DMS114 treated with DMSO at 0.1 percent for 48 hours (cell line): ENCODE measurements around the gene CYP21A2.
"Not testable (repeated sequence)": the region's sequence is repeated elsewhere in the genome, so short reads cannot be mapped to it uniquely, and the experiment has no call there.

ENCODE experiments used
- DNase-seq: peaks from one replicate; lab custom pipeline; 2025; ENCODE audit not compliant: unreplicated experiment; lab: John Stamatoyannopoulos, UW

The CYP21A2 gene

DNA sequence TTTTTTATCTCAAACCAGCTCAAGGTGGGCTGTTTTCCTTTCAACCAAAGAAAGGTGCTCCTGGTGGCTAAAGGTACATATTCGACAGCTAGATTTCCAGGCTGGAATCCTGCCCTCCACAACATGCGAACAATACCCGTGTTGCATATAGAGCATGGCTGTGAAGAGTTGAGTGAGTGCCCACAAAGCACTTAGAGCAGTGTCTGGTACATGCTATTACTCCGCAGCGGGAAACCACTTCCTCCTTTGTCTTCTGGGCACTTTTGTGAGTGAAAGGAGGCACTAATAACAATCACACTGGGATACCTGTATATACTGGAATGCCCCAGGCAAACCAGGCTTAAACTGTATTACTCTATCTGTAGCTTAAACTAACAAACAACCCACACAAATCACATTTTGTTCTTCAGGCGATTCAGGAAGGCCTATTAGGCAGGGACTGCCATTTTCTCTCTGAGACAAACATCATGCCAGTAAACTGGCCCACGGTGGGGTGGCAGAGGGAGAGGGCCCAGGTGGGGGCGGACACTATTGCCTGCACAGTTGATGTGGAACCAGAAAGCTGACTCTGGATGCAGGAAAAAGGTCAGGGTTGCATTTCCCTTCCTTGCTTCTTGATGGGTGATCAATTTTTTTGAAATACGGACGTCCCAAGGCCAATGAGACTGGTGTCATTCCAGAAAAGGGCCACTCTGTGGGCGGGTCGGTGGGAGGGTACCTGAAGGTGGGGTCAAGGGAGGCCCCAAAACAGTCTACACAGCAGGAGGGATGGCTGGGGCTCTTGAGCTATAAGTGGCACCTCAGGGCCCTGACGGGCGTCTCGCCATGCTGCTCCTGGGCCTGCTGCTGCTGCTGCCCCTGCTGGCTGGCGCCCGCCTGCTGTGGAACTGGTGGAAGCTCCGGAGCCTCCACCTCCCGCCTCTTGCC lies at the start of gene CYP21A2:
CYP21A2 (plus strand) TSS at position 818 of the 927 bp plus-strand sequence; CDS start at position 826, 8 bp downstream.
- DNase-seq, result not testable (repeated sequence)

DNA sequence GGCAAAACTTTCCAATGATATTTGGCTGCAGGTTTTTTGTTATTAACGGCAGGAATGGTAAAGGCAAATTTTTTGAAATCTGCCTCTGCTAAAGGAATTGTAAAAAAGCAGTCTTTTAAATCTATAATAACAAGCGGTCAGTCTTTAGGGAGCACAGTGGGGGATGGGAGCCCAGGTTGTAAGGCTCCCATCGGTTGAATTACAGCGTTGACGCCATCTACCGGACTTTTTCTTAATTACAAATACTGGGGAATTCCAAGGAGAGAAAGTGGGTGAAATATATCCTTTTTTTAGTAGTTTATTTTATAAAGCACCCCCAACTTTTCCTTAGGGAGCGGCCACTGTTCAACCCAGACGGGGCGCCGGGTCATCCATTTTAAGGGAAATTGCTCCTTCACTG lies 48.9 kb upstream of the CYP21A2 start:
- DNase-seq, result not testable (repeated sequence)

DNA sequence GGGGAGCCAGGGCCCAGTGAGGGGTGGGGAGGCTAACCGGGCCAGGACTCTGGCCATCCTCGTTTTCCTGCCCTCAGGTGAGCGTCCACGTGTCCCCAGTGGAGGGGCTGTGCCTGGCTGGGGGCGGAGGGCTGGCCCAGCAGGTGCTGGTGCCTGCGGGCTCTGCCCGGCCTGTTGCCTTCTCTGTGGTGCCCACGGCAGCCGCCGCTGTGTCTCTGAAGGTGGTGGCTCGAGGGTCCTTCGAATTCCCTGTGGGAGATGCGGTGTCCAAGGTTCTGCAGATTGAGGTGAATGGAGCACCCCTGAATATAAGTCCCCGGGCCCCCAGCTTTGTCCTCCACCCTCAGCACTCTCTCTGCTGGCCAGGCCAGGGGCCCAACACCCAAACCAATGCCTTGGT lies 43.8 kb upstream of the CYP21A2 start:
- DNase-seq, result not testable (repeated sequence)

DNA sequence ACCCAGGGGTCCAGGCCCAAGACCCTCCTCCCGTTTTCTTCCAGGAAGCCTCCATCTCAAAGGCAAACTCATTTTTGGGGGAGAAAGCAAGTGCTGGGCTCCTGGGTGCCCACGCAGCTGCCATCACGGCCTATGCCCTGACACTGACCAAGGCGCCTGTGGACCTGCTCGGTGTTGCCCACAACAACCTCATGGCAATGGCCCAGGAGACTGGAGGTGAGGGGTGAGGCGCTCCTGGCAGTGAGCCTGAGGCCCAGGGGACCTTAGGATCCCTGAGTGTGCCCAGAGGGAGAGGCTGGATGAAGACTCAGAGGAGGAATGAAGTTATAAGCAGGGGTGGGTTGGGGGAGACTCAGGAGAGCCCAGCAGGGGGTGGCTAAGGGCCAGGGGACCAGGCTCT lies 41.8 kb upstream of the CYP21A2 start:
- not testable (repeated sequence) for DNase-seq

DNA sequence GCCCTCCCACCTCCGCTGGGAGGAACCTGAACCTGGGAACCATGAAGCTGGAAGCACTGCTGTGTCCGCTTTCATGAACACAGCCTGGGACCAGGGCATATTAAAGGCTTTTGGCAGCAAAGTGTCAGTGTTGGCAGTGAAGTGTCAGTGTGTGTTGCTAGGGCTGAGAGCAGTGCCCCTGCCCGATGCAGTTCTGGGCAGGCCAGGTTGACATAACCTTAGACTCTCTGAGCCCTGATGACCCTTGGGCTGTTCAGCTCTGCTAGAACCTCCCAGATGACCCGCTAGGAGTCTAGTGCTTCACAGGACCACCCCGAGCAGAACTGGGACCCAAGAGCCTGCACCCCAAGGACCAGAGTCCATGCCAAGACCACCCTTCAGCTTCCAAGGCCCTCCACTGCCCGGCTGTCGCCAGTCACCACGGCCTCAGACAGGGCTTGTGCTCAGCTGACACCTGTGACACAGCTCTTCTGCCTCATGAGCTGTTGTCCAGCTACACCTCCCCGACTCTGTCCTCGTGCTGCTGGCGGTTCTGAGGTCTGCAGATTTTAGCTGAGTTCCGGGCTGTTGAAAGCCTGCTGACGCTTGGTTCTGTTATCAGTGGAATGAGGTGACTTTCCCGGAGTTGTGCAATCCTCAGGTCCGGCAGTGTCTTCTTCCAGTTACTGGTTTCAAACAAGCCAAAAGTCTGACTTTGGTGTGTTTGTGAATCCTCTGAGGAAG lies 35.5 kb upstream of the CYP21A2 start:
- DNase-seq, result not testable (repeated sequence)

DNA sequence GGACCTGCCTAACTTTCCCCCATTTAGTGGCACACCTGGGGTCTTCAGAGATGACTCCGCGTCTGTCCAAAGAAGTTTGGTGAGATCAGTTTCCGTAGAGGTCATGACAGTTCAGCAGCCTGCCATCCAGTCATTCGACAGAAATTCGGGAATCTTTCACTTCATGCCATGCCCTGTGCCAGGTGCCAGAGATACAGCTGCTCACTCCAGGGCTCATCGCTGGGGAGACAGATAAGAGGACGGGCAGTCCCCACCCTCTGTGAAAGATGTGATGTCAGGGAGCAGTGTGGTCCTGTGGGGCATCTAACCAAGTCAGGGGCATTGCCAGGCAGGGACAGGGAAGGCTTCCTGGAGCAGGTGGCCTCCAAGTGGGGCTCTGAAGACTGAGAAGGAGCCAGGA lies 34.9 kb upstream of the CYP21A2 start:
- not testable (repeated sequence) for DNase-seq

DNA sequence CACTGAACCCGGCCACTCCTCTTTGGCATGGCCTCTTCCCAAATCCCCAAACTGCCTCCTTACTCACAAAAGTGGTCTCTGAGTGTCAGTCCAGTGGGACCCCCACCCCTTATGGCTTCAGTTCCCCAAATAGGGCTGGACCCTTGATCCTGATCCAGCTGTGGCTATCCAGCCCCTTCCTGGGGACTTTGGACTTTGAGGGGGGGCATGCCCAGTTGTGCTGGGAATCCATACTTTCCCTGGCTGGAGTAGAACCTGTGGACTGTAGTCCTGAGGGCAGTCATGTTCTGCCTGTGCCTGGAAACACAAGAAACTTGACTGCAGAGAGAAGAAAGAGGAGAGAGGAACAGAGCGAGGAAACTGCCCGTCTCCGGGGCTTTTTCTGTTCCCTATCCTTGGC lies 33.8 kb upstream of the CYP21A2 start:
- not testable (repeated sequence) for DNase-seq

DNA sequence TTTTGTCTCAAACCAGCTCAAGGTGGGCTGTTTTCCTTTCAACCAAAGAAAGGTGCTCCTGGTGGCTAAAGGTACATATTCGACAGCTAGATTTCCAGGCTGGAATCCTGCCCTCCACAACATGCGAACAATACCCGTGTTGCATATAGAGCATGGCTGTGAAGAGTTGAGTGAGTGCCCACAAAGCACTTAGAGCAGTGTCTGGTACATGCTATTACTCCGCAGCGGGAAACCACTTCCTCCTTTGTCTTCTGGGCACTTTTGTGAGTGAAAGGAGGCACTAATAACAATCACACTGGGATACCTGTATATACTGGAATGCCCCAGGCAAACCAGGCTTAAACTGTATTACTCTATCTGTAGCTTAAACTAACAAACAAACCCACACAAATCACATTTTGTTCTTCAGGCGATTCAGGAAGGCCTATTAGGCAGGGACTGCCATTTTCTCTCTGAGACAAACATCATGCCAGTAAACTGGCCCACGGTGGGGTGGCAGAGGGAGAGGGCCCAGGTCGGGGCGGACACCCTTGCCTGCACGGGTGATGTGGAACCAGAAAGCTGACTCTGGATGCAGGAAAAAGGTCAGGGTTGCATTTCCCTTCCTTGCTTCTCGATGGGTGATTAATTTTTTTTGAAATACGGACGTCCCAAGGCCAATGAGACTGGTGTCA lies 33.2 kb upstream of the CYP21A2 start:
- not testable (repeated sequence) for DNase-seq

DNA sequence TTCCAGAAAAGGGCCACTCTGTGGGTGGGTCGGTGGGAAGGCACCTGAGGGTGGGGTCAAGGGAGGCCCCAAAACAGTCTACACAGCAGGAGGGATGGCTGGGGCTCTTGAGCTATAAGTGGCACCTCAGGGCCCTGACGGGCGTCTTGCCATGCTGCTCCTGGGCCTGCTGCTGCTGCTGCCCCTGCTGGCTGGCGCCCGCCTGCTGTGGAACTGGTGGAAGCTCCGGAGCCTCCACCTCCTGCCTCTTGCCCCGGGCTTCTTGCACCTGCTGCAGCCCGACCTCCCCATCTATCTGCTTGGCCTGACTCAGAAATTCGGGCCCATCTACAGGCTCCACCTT lies 32.7 kb upstream of the CYP21A2 start:
- DNase-seq, result not testable (repeated sequence)

DNA sequence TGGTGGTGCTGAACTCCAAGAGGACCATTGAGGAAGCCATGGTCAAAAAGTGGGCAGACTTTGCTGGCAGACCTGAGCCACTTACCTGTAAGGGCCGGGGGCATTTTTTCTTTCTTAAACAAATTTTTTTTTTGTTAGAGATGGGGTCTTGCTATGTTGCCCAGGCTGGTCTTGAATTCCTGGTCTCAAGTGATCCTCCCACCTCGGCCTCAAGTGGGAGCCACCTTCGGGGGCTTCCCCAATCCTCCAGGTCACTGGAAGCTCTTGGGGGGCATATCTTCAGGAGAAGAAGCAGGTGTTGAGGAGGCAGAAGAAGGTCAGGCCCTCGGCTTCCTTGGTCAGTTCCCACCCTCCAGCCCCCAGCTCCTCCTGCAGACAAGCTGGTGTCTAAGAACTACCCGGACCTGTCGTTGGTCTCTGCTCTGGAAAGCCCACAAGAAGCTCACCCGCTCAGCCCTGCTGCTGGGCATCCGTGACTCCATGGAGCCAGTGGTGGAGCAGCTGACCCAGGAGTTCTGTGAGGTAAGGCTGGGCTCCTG lies 32.2 kb upstream of the CYP21A2 start:
- not testable (repeated sequence) for DNase-seq

DNA sequence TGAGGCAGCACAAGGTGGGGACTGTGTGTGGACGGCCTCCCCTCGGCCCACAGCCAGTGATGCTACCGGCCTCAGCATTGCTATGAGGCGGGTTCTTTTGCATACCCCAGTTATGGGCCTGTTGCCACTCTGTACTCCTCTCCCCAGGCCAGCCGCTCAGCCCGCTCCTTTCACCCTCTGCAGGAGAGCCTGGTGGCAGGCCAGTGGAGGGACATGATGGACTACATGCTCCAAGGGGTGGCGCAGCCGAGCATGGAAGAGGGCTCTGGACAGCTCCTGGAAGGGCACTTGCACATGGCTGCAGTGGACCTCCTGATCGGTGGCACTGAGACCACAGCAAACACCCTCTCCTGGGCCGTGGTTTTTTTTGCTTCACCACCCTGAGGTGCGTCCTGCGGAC lies 31.1 kb upstream of the CYP21A2 start:
- DNase-seq, result not testable (repeated sequence)

DNA sequence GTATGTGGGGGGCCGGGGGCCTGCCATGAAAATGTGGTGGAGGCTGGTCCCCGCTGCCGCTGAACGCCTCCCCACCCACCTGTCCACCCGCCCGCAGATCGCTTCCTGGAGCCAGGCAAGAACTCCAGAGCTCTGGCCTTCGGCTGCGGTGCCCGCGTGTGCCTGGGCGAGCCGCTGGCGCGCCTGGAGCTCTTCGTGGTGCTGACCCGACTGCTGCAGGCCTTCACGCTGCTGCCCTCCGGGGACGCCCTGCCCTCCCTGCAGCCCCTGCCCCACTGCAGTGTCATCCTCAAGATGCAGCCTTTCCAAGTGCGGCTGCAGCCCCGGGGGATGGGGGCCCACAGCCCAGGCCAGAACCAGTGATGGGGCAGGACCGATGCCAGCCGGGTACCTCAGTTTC lies 30.2 kb upstream of the CYP21A2 start:
- DNase-seq, result not testable (repeated sequence)

DNA sequence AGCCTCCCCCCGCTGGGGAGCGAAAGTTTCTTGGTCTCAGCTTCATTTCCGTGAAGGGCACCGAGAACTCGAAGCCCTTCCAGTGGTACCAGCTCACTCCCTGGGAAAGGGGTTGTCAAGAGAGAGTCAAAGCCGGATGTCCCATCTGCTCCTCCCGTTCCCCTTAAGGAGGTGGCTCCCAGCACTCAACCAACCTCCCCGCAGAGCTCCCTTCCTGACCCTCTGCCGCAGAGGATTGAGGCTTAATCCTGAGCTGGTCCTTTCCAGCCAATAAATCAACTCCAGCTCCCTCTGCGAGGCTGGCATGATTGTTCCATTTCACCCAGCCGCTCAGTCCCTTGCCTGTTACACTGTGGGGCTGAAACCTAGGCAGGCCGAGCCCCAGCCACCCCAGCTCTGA lies 29.6 kb upstream of the CYP21A2 start:
- DNase-seq, result not testable (repeated sequence)

DNA sequence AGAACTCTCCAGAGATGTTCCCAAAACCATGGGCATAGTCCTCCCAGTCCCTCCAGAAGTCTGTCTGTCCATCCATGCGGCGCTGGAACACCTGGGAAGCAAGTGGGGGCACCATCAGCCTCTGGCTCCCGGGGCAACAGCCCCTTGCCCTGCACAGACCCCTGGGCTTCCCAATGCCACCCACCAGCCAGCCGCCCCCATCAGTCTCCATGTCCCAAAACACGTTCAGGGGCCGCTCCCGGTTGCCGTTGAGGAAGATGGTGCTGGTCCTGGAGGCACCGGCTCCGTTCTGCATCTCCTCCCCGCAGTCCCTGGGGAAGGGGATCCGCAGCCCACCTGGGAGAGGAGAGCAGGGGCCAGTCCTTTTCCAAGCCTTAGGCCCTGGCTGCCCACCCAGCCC lies 28.7 kb upstream of the CYP21A2 start:
- not testable (repeated sequence) for DNase-seq

DNA sequence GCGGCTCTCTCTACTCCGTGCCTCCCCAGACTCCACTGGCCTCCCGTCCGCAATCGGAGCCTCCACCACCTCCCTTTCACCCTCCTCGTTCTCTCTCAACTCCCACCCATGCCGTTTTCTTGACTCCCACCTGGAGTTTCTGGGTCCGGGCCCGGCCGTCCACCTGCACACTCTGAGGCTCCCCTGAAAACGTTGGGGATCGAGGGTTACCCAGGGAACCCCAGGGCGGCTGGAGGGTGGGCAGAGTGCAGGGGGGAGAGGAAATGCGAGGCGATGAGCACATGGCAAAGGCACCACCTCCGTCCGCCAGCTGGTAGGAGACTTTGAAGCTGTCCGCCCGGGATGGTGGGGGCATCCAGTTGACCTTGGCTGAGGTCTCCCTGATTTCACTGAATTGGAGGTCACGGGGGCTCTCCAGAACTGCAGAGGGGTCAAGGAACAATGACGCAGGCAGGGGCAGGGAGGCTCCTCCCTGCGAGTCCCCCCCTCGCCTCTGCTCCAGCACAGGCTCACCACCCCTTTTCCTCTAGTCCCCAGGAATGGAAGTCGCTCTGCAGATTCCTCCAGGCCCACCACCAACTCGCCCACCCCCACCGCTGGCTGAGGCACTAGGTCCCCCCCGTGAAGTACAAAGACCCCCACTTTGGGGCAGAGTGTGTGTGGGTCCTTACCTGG lies 27.2 kb upstream of the CYP21A2 start:
- not testable (repeated sequence) for DNase-seq

DNA sequence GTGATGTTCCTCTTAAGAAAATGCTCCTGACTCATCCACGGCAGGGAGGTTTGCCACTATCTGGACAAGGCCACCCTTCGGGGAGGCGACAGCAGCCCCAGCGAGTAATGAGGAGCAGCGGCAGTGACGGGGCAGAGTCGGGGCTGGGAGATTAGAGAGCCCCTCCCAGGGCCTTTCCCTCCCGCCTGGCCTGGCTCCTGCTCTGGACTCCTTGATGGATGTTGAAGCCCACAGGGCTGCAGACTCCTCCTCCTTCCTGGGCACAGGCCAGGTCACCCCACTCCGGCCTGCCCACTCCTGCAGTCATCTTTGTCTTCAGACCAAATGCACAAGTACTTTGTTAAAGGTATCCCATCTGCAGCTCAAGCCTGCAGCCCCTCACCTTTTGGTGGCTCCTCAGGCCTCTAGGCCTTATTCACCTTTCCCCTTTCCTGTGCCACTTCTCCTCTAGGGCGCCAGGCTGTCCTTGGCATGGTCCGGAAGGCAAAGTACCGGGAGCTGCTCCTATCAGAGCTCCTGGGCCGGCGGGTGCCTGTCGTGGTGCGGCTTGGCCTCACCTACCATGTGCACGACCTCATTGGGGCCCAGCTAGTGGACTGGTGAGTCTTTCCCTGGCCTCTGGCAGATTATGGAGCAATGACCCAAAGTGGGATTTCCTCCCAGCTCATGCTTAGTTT lies 25.1 kb upstream of the CYP21A2 start:
- DNase-seq, result not testable (repeated sequence)

DNA sequence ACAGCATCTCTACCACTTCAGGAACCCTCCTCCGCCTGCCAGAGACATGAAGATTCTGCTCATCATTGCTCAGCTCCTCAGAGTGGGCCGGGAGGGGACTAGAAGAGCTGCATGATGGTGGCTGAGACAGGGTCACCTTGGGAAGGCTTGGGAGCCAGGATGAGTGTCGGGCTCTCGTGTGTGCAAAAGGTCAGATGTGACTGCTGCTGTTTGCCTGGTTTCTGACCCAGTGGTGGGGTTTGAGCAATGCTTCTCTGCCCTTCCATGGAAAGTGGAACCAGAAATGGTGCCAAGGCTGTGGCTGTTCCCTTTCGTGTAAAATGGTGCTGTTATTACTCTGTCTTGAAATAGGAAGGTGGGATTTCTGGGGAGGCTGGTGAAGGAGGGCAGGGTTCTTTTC lies 24.5 kb upstream of the CYP21A2 start:
- not testable (repeated sequence) for DNase-seq

DNA sequence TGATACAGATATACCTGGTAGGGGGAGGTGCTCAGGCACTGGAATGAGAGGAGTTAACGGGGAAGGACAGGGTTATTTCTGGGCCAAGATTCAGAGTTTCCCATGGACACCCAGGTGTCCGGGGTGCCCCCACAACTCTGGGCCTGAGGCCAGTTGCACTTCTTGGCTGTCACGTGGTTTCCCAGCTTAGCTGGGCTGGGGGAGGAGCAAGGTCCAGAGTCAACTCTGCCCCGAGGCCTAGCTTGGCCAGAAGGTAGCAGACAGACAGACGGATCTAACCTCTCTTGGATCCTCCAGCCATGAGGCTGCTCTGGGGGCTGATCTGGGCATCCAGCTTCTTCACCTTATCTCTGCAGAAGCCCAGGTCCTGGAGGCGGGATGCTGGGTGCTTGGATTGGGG lies 23.7 kb upstream of the CYP21A2 start, which contains the start of gene C4B:
C4B (plus strand) TSS at position 249 of the 400 bp plus-strand sequence; CDS start at position 300, 51 bp downstream.
- not testable (repeated sequence) for DNase-seq

DNA sequence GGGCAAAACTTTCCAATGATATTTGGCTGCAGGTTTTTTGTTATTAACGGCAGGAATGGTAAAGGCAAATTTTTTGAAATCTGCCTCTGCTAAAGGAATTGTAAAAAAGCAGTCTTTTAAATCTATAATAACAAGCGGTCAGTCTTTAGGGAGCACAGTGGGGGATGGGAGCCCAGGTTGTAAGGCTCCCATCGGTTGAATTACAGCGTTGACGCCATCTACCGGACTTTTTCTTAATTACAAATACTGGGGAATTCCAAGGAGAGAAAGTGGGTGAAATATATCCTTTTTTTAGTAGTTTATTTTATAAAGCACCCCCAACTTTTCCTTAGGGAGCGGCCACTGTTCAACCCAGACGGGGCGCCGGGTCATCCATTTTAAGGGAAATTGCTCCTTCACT lies 16.1 kb upstream of the CYP21A2 start:
- DNase-seq, result not testable (repeated sequence)

DNA sequence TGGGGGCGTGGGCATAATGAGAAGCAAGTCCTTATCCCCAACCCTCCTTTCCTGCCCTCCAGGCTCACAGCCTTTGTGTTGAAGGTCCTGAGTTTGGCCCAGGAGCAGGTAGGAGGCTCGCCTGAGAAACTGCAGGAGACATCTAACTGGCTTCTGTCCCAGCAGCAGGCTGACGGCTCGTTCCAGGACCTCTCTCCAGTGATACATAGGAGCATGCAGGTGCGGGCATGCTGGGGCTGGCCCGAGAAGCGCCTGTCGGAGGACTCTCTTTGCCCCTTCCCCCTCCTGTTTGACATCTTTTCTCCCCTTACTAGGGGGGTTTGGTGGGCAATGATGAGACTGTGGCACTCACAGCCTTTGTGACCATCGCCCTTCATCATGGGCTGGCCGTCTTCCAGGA lies 9.6 kb upstream of the CYP21A2 start:
- DNase-seq, result not testable (repeated sequence)
